Mucosa of rectum (tissue), 2 donors: ENCODE data around the gene WDR27.

Source experiments
- H3K27ac ChIP-seq, 2 donors: one replicate each; pipeline ENCODE4 v1.7.0; 2013; ENCODE audit warnings: inconsistent platforms in 2 of 2, low read depth in 2 of 2, low read length in 2 of 2
- H3K27me3 ChIP-seq, 2 donors: one replicate each; pipeline ENCODE4 v1.7.0; 2013; ENCODE audit warnings: low read length in 2 of 2; ENCODE audit not compliant: control insufficient read depth in 2 of 2, insufficient read depth in 2 of 2
- H3K36me3 ChIP-seq, 2 donors: one replicate each; pipeline ENCODE4 v1.7.0; 2013; ENCODE audit warnings: low read length in 2 of 2; ENCODE audit not compliant: control insufficient read depth in 2 of 2, insufficient read depth in 2 of 2
- H3K4me1 ChIP-seq, 2 donors: one replicate each; pipeline ENCODE4 v1.7.0; 2013; ENCODE audit warnings: low read length in 2 of 2, mild to moderate bottlenecking in 1 of 2; ENCODE audit not compliant: control insufficient read depth in 2 of 2, insufficient read depth in 2 of 2
- H3K4me3 ChIP-seq, 2 donors: one replicate each; pipeline ENCODE4 v1.7.0; 2013; ENCODE audit warnings: low read length in 2 of 2
- H3K9ac ChIP-seq, 2 donors: one replicate each; pipeline ENCODE4 v1.7.0; 2013; ENCODE audit warnings: low read length in 2 of 2, low read depth in 1 of 2, mild to moderate bottlenecking in 1 of 2
- H3K9me3 ChIP-seq, 2 donors: one replicate each; pipeline ENCODE4 v1.7.0; 2013; ENCODE audit warnings: low read length in 2 of 2; ENCODE audit not compliant: control insufficient read depth in 2 of 2
- donor health status: healthy.
- donor health status: Normal muscosa, but diverticular disease.

WDR27 gene

GRCh38 chr6:169498916-169499513, 202.8 kb downstream of the WDR27 start:
- Histone ChIP-seq H3K36me3 (no peaks in the 10 kb centered on the region), H3K27ac (no peak overlapping the region), H3K27me3 (no peaks in the 10 kb centered on the region), H3K9me3 (no peaks in the 10 kb centered on the region), H3K9ac (no peak overlapping the region), H3K4me1 (no peaks in the 10 kb centered on the region), H3K4me3 (no peak overlapping the region)

- Histone ChIP-seq H3K36me3 (no peaks in the 10 kb centered on the region), H3K4me1 (no peaks in the 10 kb centered on the region), H3K4me3 (no peak overlapping the region), H3K9ac (no peak overlapping the region), H3K27me3 (no peaks in the 10 kb centered on the region), H3K27ac (no peak overlapping the region), H3K9me3 (no peaks in the 10 kb centered on the region)
These were observed 206.2 kb downstream of the WDR27 start for GRCh38 chr6:169495601-169496000.

DNA sequence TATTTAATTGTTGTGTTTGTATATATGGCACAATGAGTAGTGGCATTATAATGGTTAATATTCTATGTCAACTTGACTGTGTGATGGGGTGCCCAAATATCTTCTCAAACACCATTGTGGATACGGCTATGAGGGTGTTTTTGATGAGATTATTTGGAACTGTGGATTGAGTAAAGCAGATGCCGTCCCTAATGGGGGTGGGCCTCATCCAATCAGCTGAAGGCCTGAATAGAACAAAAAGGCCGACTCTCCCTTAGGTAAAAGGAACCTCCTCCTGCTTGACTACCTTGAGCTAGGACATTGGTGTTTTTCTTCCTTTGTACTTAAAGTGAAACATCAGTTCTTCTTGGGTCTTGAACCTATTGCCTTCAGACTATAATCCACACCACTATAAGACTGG, 207.8 kb downstream of the WDR27 start:
- H3K4me1 ChIP-seq = no peaks in the 10 kb centered on the region
- no peaks in the 10 kb centered on the region for H3K36me3 ChIP-seq
- no peaks in the 10 kb centered on the region for H3K27me3 ChIP-seq
- H3K4me3 ChIP-seq = no peak overlapping the region
- H3K9me3 ChIP-seq = no peaks in the 10 kb centered on the region
- no peak overlapping the region for H3K9ac ChIP-seq
- H3K27ac ChIP-seq = no peak overlapping the region

DNA sequence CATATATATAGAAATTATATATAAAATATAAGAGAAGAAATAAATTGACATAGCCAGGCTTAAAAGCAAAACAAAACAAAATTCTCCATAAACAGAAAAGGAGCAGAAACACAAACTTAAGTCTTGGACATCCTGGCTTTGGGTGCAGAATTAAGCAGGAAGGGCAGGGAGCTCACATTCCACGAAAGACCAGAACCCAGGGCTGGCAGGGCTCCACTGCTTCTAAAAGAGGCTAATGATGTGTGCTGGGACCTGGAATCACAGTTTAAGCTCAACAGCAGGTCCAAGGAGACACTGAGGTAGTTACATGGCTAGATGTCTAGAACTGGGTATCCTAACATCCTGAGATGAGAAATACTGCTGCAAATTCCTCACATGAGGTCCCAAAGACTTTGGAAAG, 210.3 kb downstream of the WDR27 start:
- Histone ChIP-seq H3K36me3 (no peaks in the 10 kb centered on the region), H3K4me1 (no peaks in the 10 kb centered on the region), H3K4me3 (no peak overlapping the region), H3K27me3 (no peaks in the 10 kb centered on the region), H3K9ac (no peak overlapping the region), H3K9me3 (no peaks in the 10 kb centered on the region), H3K27ac (no peak overlapping the region)

GRCh38 chr6:169490830-169491229, 211.0 kb downstream of the WDR27 start:
- no peak overlapping the region for H3K9ac ChIP-seq
- no peaks in the 10 kb centered on the region for H3K36me3 ChIP-seq
- no peaks in the 10 kb centered on the region for H3K9me3 ChIP-seq
- H3K4me1 ChIP-seq = no peaks in the 10 kb centered on the region
- no peak overlapping the region for H3K27ac ChIP-seq
- H3K27me3 ChIP-seq = no peaks in the 10 kb centered on the region
- no peak overlapping the region for H3K4me3 ChIP-seq

GRCh38 chr6:169490246-169490641, 211.6 kb downstream of the WDR27 start:
- H3K27ac ChIP-seq = no peak overlapping the region

GRCh38 chr6:169489563-169490245, 212.1 kb downstream of the WDR27 start:
- H3K4me3 ChIP-seq = no peak overlapping the region
- H3K36me3 ChIP-seq = no peaks in the 10 kb centered on the region

More at GRCh38 chr6:169490246-169490641, 211.6 kb downstream of the WDR27 start:
- Histone ChIP-seq H3K9me3 (no peaks in the 10 kb centered on the region), H3K9ac (no peak overlapping the region), H3K4me3 (no peak overlapping the region), H3K36me3 (no peaks in the 10 kb centered on the region), H3K27me3 (no peaks in the 10 kb centered on the region), H3K4me1 (no peaks in the 10 kb centered on the region)

DNA sequence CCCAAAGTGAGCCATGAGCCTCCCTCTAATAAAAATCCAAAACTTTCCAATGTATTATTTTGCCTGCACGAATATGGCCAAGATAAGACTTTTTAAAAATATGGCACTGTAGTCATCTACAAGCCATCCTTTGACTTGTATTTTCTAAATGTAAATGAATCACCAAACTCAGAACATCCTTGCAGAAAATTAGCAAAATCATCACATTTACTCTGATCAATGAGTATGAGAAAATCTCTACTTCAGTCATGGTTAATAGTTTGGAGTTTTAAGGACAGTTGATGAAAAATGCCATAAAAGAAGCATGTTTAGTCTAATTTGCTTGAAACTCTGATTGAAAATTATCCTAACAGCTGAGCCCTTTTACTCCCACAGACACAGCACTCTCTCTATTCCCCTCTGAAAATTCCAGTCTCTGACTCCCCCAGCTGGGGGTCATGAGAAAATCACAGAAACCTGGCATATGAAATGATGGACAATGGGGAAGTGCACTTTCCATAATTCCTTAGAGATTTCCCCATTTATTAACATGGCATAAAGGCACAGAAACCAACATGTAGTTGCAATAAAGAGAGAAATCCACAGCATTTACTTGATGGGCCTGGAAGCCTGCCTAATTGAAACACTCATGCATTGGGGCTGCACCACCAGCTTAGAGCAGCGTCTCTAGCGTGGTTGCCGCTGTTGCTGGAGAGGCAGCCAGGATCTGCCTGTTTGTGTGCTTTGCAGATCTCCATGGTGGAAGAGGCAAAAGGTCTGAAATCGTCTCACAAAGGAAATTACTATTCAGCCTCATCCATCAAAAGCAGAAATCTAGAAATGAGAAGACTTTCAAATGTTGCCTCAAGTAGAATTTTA, 214.0 kb downstream of the WDR27 start:
- Histone ChIP-seq H3K9me3 (no peaks in the 10 kb centered on the region), H3K9ac (no peak overlapping the region), H3K36me3 (no peaks in the 10 kb centered on the region), H3K27ac (no peak overlapping the region), H3K27me3 (no peaks in the 10 kb centered on the region), H3K4me3 (no peak overlapping the region), H3K4me1 (no peaks in the 10 kb centered on the region)

More at GRCh38 chr6:169489563-169490245, 212.1 kb downstream of the WDR27 start:
- H3K9ac ChIP-seq = no peak overlapping the region
- no peaks in the 10 kb centered on the region for H3K27me3 ChIP-seq
- H3K9me3 ChIP-seq = no peaks in the 10 kb centered on the region
- no peaks in the 10 kb centered on the region for H3K4me1 ChIP-seq
- no peak overlapping the region for H3K27ac ChIP-seq

GRCh38 chr6:169479783-169480495, 221.9 kb downstream of the WDR27 start:
- Histone ChIP-seq H3K9ac (no peak overlapping the region), H3K27me3 (no peaks in the 10 kb centered on the region)

GRCh38 chr6:169474362-169474761, 227.5 kb downstream of the WDR27 start:
- no peak overlapping the region for H3K4me3 ChIP-seq
- no peaks in the 10 kb centered on the region for H3K9me3 ChIP-seq
- H3K4me1 ChIP-seq = no peaks in the 10 kb centered on the region
- H3K9ac ChIP-seq = no peak overlapping the region
- H3K27ac ChIP-seq = no peak overlapping the region
- no peaks in the 10 kb centered on the region for H3K36me3 ChIP-seq
- no peaks in the 10 kb centered on the region for H3K27me3 ChIP-seq

More at GRCh38 chr6:169479783-169480495, 221.9 kb downstream of the WDR27 start:
- no peak overlapping the region for H3K4me3 ChIP-seq
- H3K36me3 ChIP-seq = no peaks in the 10 kb centered on the region
- H3K9me3 ChIP-seq = no peaks in the 10 kb centered on the region
- H3K4me1 ChIP-seq = no peaks in the 10 kb centered on the region
- H3K27ac ChIP-seq = no peak overlapping the region
